H9 (cell line): ENCODE measurements around the gene TDO2. TPM values are rescaled to one million over a fixed set of nuclear protein-coding genes. Genes with fewer than 3 reads are reported as not detected.

Experiments
- DNase-seq: peaks from one replicate; pipeline ENCODE4 v3.0.0-alpha.2; 2017
- H2AFZ ChIP-seq: one replicate; pipeline ENCODE4 v1.6.1; 2013; ENCODE audit warnings: mild to moderate bottlenecking, low read length, control low read depth, moderate library complexity
- H2AK5ac ChIP-seq: 2 replicates; pipeline ENCODE4 v1.6.1; 2013; ENCODE audit warnings: low read length, control low read depth, mixed read lengths; ENCODE audit not compliant: insufficient read length
- H2BK120ac ChIP-seq: one replicate; pipeline ENCODE4 v1.6.1; 2013; ENCODE audit warnings: low read depth, mild to moderate bottlenecking, low read length, control low read depth, inconsistent platforms; ENCODE audit not compliant: poor library complexity, severe bottlenecking
- H2BK12ac ChIP-seq: 2 replicates; pipeline ENCODE4 v1.6.1; 2013; ENCODE audit warnings: low read length, control low read depth, mixed read lengths, low read depth; ENCODE audit not compliant: insufficient read length
- H2BK15ac ChIP-seq: 2 replicates; pipeline ENCODE4 v1.6.1; 2013; ENCODE audit warnings: low read depth, low read length, control low read depth
- H2BK20ac ChIP-seq: one replicate; pipeline ENCODE4 v1.6.1; 2013; ENCODE audit warnings: low read depth, mild to moderate bottlenecking, low read length, control low read depth, inconsistent platforms; ENCODE audit not compliant: poor library complexity, severe bottlenecking
- H2BK5ac ChIP-seq: 2 replicates; pipeline ENCODE4 v1.6.1; 2013; ENCODE audit warnings: low read length, control low read depth, mixed read lengths; ENCODE audit not compliant: insufficient read length
- H3K14ac ChIP-seq: 2 replicates; pipeline ENCODE4 v1.6.1; 2013; ENCODE audit warnings: low read length, control low read depth; ENCODE audit not compliant: insufficient read depth
- H3K18ac ChIP-seq: 2 replicates; pipeline ENCODE4 v1.6.1; 2013; ENCODE audit warnings: low read depth, mild to moderate bottlenecking, mixed read lengths, low read length, control low read depth; ENCODE audit not compliant: insufficient read length
- H3K23ac ChIP-seq: 2 replicates; pipeline ENCODE4 v1.6.1; 2013; ENCODE audit warnings: low read length, control low read depth, mixed read lengths, low read depth; ENCODE audit not compliant: insufficient read length
- H3K23me2 ChIP-seq: 2 replicates; pipeline ENCODE4 v1.6.1; 2013; ENCODE audit warnings: low read depth, mild to moderate bottlenecking, mixed read lengths, low read length, control low read depth; ENCODE audit not compliant: insufficient read length, poor library complexity, severe bottlenecking
- H3K27ac ChIP-seq: 2 replicates; pipeline ENCODE4 v1.5.1; 2013; ENCODE audit warnings: low read length, control low read depth, mixed read lengths, low read depth; ENCODE audit not compliant: insufficient read length
- H3K27me3 ChIP-seq: 2 replicates; pipeline ENCODE4 v1.6.1; 2013; ENCODE audit warnings: low read length, control low read depth, inconsistent platforms; ENCODE audit not compliant: insufficient read depth
- H3K4ac ChIP-seq: 2 replicates; pipeline ENCODE4 v1.6.1; 2013; ENCODE audit warnings: low read depth, mild to moderate bottlenecking, control low read depth, inconsistent platforms, low read length, moderate library complexity
- H3K4me1 ChIP-seq: 2 replicates; pipeline ENCODE4 v1.6.1; 2013; ENCODE audit warnings: low read length, control low read depth, inconsistent platforms; ENCODE audit not compliant: insufficient read depth
- H3K4me2 ChIP-seq: 2 replicates; pipeline ENCODE4 v1.6.1; 2013; ENCODE audit warnings: low read length, control low read depth, mixed read lengths; ENCODE audit not compliant: insufficient read length, insufficient read depth
- H3K56ac ChIP-seq: 2 replicates; pipeline ENCODE4 v1.6.1; 2013; ENCODE audit warnings: low read depth, mild to moderate bottlenecking, mixed read lengths, low read length, control low read depth; ENCODE audit not compliant: insufficient read length
- H3K79me1 ChIP-seq: 2 replicates; pipeline ENCODE4 v1.6.1; 2013; ENCODE audit warnings: low read depth, mild to moderate bottlenecking, moderate library complexity, low read length, control low read depth, inconsistent platforms; ENCODE audit not compliant: insufficient read depth, poor library complexity, severe bottlenecking
- H3K79me2 ChIP-seq: 2 replicates; pipeline ENCODE4 v1.6.1; 2013; ENCODE audit warnings: low read length, control low read depth, inconsistent platforms; ENCODE audit not compliant: insufficient read depth
- H3K9ac ChIP-seq: 2 replicates; pipeline ENCODE4 v1.6.1; 2013; ENCODE audit warnings: low read length, control low read depth, mixed read lengths; ENCODE audit not compliant: insufficient read length; ENCODE audit errors: extremely low read depth
- H3K9me3 ChIP-seq: one replicate; pipeline ENCODE4 v1.6.1; 2013; ENCODE audit warnings: low read depth, low read length, inconsistent platforms; ENCODE audit not compliant: control insufficient read depth
- H3T11ph ChIP-seq: one replicate; pipeline ENCODE4 v1.6.1; 2013; ENCODE audit warnings: mild to moderate bottlenecking, low read length, control low read depth, inconsistent platforms
- H4K20me1 ChIP-seq: one replicate; pipeline ENCODE4 v1.6.1; 2013; ENCODE audit not compliant: control insufficient read depth, insufficient read length, insufficient read depth
- H4K5ac ChIP-seq: 2 replicates; pipeline ENCODE4 v1.6.1; 2013; ENCODE audit warnings: low read depth, mild to moderate bottlenecking, mixed read lengths, low read length, control low read depth; ENCODE audit not compliant: insufficient read length
- H4K8ac ChIP-seq: replicated peaks from 2 replicates; pipeline ENCODE4 v1.6.1; 2013; ENCODE audit warnings: low read length, control low read depth, mixed read lengths, low read depth; ENCODE audit not compliant: insufficient read length
- H4K91ac ChIP-seq: 2 replicates; pipeline ENCODE4 v1.6.1; 2013; ENCODE audit warnings: low read depth, mild to moderate bottlenecking, moderate library complexity, mixed read lengths, low read length, control low read depth; ENCODE audit not compliant: insufficient read length
- H3K27ac Mint-ChIP-seq, 3 experiments: 2 replicates in 2 of 3; 3 replicates in 1 of 3; pipeline ENCODE4 v1.8.0; 2020 to 2021; ENCODE audit warnings: mixed read lengths in 3 of 3, mild to moderate bottlenecking in 1 of 3, moderate library complexity in 1 of 3
- H3K27me3 Mint-ChIP-seq: 2 replicates; pipeline ENCODE4 v1.8.0; 2021; ENCODE audit warnings: low read depth, mild to moderate bottlenecking, moderate library complexity, mixed read lengths
- H3K36me3 Mint-ChIP-seq, 3 experiments: 2 replicates in 2 of 3; 3 replicates in 1 of 3; pipeline ENCODE4 v1.8.0; 2020 to 2021; ENCODE audit warnings: low read depth in 3 of 3, mixed read lengths in 3 of 3; ENCODE audit not compliant: insufficient read depth in 1 of 3
- H3K4me1 Mint-ChIP-seq, 2 experiments: 2 replicates each; pipeline ENCODE4 v1.8.0; 2020; ENCODE audit warnings: mixed read lengths in 2 of 2
- H3K4me3 Mint-ChIP-seq, 2 experiments: 2 replicates in 1 of 2; 3 replicates in 1 of 2; pipeline ENCODE4 v1.8.0; 2020 to 2021; ENCODE audit warnings: mild to moderate bottlenecking in 2 of 2, mixed read lengths in 2 of 2, moderate library complexity in 1 of 2
- H3K9me3 Mint-ChIP-seq, 2 experiments: 2 replicates in 1 of 2; 3 replicates in 1 of 2; pipeline ENCODE4 v1.8.0; 2020; ENCODE audit warnings: mild to moderate bottlenecking in 2 of 2, mixed read lengths in 2 of 2, moderate library complexity in 1 of 2
- CTCF ChIP-seq: fragments of 200-600 bp; sonication (generic); conservative IDR thresholded peaks from 3 replicates; pipeline ENCODE4 v1.8.0; 2021; ENCODE audit warnings: antibody characterized with exemption, mild to moderate bottlenecking
- WGBS: extraction: QIAGEN DNeasy Blood & Tissue Kit; methylation state at CpG from one replicate; pipeline ENCODE4 v1.1.7; 2013; ENCODE audit warnings: missing lambda C conversion rate, low lambda C conversion rate, mixed read lengths; ENCODE audit not compliant: insufficient read length; ENCODE audit errors: extremely low coverage; 5-methylcytosine and 5-hydroxymethylcytosine counted together
- total RNA-seq: library from RNA; stranded (reverse); gene quantifications from 2 replicates; pipeline ENCODE4 v1.2.1, GENCODE V29; 2021

Gene TDO2
- total RNA-seq, 1 experiment from 2014 or later = not detected

- Histone ChIP-seq H4K8ac (no peak overlapping the region), H2BK15ac (no peak overlapping the region), H2AK5ac (no peak overlapping the region), H2BK5ac (no peak overlapping the region), H3K23me2 (no peaks in the 10 kb centered on the region), H3K56ac (no peak overlapping the region), H3K23ac (no peak overlapping the region), H3K14ac (no peak overlapping the region), H3K9ac (no peak overlapping the region), H3K4ac (no peak overlapping the region), H2BK12ac (no peak overlapping the region), H3K79me2 (no peaks in the 10 kb centered on the region), H2AFZ (no peak overlapping the region), H2BK20ac (no peak overlapping the region), H3K79me1 (no peaks in the 10 kb centered on the region), H3K4me2 (no peak overlapping the region), H4K20me1 (no peaks in the 10 kb centered on the region), H3K27me3 (no peaks in the 10 kb centered on the region), H3T11ph (no peak overlapping the region), H3K9me3 (no peaks in the 10 kb centered on the region), H3K18ac (no peak overlapping the region), H4K5ac (no peak overlapping the region), H4K91ac (no peak overlapping the region), H3K4me1 (no peaks in the 10 kb centered on the region; the same call in 1 of the 2 replicates), H3K27ac (no peak overlapping the region), H2BK120ac (no peak overlapping the region)
- H3K9me3 Mint-ChIP-seq = no peaks in the 10 kb centered on the region
- no peak for TF ChIP-seq CTCF
- H3K27ac Mint-ChIP-seq = no peak overlapping the region
- no peak for DNase-seq
- peaks cover 2 to 3% of the 10 kb centered on the region in 2 experiments; a peak in 2 of 4 replicates for H3K4me1 Mint-ChIP-seq
- H3K27me3 Mint-ChIP-seq = no peaks in the 10 kb centered on the region
- WGBS = no CpG with 5 or more reads among the region's 4 CpGs
- H3K36me3 Mint-ChIP-seq = no peaks in the 10 kb centered on the region
- H3K4me3 Mint-ChIP-seq = no peak overlapping the region
Observed at GRCh38 chr4:155959417-155959816, 55.9 kb downstream of the TDO2 start.
